Ovary (tissue), 9 donors: Measurements from ENCODE around the gene ABT1. TPM values are rescaled to one million over a fixed set of nuclear protein-coding genes. Genes with fewer than 3 reads are reported as not detected.

Experiments
- DNase-seq, 5 donors: peaks; one replicate each; pipeline ENCODE4 v3.0.0-alpha.2; 2019 to 2020
- H3K27ac ChIP-seq, 2 donors: fragments of 200-600 bp; one replicate each; pipeline versions ENCODE4 v1.5.1 to v1.8.0; 2019 to 2022
- H3K27me3 ChIP-seq: fragments of 200-600 bp; one replicate; pipeline ENCODE4 v1.8.0; 2022
- H3K36me3 ChIP-seq: fragments of 200-600 bp; sonication (generic); one replicate; pipeline ENCODE4 v1.5.1; 2019
- H3K4me1 ChIP-seq: one replicate; pipeline ENCODE4 v1.8.1; 2013; ENCODE audit warnings: mild to moderate bottlenecking, moderate library complexity; ENCODE audit not compliant: insufficient read depth
- H3K4me3 ChIP-seq: fragments of 200-600 bp; sonication (generic); one replicate; pipeline ENCODE4 v1.5.1; 2017
- H3K9me3 ChIP-seq, 2 donors: fragments of 200-600 bp in 1 of 2; sonication (generic) in 1 of 2; one replicate each; pipeline versions ENCODE4 v1.5.1 to v1.8.1; 2013 to 2019; ENCODE audit warnings: mild to moderate bottlenecking in 1 of 2, moderate library complexity in 1 of 2
- CTCF ChIP-seq, 3 donors: fragments of 450-650 bp in 2 of 3; fragments of 200-600 bp in 1 of 3; IDR thresholded peaks; one replicate each; pipeline versions ENCODE4 v1.5.1 to v1.8.0; 2016 to 2022; ENCODE audit warnings: antibody characterized with exemption in 3 of 3, mild to moderate bottlenecking in 1 of 3
- EP300 ChIP-seq: sonication (generic); formaldehyde crosslinking; IDR thresholded peaks from one replicate; pipeline ENCODE4 v1.6.1; 2017; ENCODE audit warnings: antibody characterized with exemption
- POLR2A ChIP-seq: fragments of 450-650 bp; IDR thresholded peaks from one replicate; pipeline ENCODE4 v1.6.1; 2017; ENCODE audit warnings: antibody characterized with exemption, mild to moderate bottlenecking, moderate library complexity
- WGBS, 3 donors: extraction: QIAGEN DNeasy Blood & Tissue Kit in 1 of 3; methylation state at CpG; one replicate each; pipeline versions ENCODE4 v1.1.5 to v1.1.7; 2013 to 2017; 5-methylcytosine and 5-hydroxymethylcytosine counted together
- intact Hi-C, 4 donors: fragments of 100-400 bp; cut with DNase I; formaldehyde crosslinking; loops; one replicate each; pipeline versions ENCODE4 v1.11.0 to v1.15.1; 2022 to 2023
- polyA plus RNA-seq, 2 donors: library from polyadenylated mRNA; stranded (reverse); fragments of 200-250 nt in 1 of 2; fragments of 350-450 nt in 1 of 2; fragmentation: Illumina TruSeq in 1 of 2; extraction: RNeasy Lipid Tissue Mini Kit (QIAGEN cat#74804) in 1 of 2; gene quantifications; one replicate each; pipeline ENCODE4 v1.2.3, GENCODE V29; 2013 to 2014
- total RNA-seq, 7 donors: library from RNA; depleted of rRNA in 2 of 7; stranded (reverse); fragments of >200 nt in 2 of 7; fragmentation: NEBNext Ultra II Directional in 3 of 7; extraction: Animal tissue kit (Norgen Biotek cat#: 25700) in 3 of 7; gene quantifications; one replicate each; pipeline versions ENCODE4 v1.1.0 to v1.2.4, GENCODE V29; 2016 to 2023
- donor health status: DM: no; HTN: no; CAD: no; lungs with moderate emphysema.
- donor health status: DM: no; HTN: no; CAD: no.
- donor health status: Bipolar disorder and iron deficiency.
- donor health status: DM: yes; HTN: yes; CAD: no.
- donor health status: DM: no; HTN: no; CAD: no.
- donor health status: DM: yes; HTN: yes; CAD: no.

The ABT1 gene
- total and polyA plus RNA-seq, 9 donors = 8.5 to 18.2 (median 15.5) TPM

DNA sequence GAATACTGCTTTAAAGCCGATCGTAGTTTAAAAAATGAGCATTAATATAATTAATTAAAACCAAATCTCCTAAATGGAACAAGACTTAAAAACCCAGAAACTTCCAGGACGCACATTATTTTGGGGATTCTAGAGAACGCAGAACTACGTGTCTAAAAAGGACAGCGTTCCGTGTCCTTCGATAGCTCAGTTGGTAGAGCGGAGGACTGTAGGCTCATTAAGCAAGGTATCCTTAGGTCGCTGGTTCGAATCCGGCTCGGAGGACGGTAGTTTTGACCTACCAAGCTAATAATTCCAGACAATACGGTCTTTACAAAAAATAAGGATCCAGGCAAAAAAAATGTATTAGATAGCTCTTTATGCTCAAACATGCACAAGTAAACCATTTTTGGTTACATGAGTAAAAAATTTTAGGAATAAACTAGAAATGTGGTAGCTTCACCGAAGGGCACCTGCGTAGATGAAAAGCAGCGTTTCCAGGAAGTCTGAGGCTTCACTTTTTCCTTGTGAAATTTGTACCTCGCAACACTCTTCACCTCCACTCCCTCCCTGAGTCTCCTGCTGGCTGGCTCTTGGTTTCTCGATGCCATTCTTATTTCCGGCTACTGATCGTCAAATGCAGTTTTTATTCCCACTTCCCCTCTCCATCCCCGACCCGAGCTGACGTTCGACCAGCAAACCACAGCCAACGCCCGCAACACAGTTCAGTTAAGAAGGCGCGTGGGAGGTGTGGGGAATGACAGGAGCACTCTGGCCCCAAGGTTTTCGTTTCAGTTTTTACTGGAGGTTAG, 19.6 kb upstream of the ABT1 start:
- H3K27ac ChIP-seq = no peak overlapping the region
- TF ChIP-seq CTCF (IDR thresholded peaks at IDR 0.05) (no peak), EP300 (no peak)
- no peaks in the 10 kb centered on the region for H3K9me3 ChIP-seq
- no peaks in the 10 kb centered on the region for H3K27me3 ChIP-seq
- intact Hi-C loops = no loop called here
- peak in 3 of 5 donors; percentile 68 to 71 (median 70) for DNase-seq
- no peak overlapping the region for H3K4me3 ChIP-seq
- WGBS, 3 donors = 3 to 4% (median 3%) methylated on average over 31 of the region's 31 CpGs
- no peaks in the 10 kb centered on the region for H3K36me3 ChIP-seq
- H3K4me1 ChIP-seq = no peaks in the 10 kb centered on the region

DNA sequence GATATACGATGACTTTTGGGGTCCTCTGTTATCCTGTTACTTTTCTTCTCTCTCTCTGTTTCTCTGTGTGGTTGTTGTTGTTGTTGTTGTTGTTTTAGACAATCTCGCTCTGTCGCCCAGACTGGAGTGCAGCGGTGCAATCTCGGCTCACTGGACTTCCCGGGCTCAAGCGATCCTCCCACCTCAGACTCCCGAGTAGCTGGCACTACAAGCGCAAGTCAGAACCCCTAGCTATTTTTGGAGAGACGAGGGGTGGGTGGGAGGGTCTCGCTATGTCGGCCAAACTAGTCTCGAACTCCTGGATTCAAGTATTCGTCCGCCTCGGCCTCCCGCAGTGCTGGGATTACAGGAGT, 19.1 kb upstream of the ABT1 start:
- Histone ChIP-seq H3K4me3 (no peak overlapping the region), H3K36me3 (no peaks in the 10 kb centered on the region), H3K4me1 (no peaks in the 10 kb centered on the region), H3K27ac (no peak overlapping the region), H3K9me3 (no peaks in the 10 kb centered on the region), H3K27me3 (no peaks in the 10 kb centered on the region)
- WGBS, 3 donors = 4 to 14% (median 9%) methylated on average over 17 of the region's 17 CpGs
- TF ChIP-seq EP300 (no peak), CTCF (IDR thresholded peaks at IDR 0.05) (no peak), POLR2A (no peak)
- intact Hi-C loops = no loop called here
- no peak for DNase-seq

DNA sequence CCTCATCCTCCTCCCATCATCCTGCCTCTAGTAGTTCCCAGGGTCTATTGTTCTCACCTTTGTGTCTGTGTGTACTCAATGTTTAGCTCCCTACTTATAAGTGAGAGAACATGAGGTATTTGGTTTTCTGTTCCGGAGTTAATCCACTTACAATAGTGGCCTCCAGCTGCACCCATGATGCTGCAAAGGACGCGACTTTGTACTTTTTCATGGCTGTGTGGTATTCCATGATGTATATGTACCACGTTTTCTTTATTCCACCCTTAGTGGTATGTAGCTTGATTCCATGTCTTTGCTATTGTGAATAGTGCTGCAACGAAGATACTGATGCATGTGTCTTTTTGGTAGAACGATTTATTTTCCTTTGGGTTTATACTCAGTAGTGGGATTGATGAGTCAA, 18.5 kb upstream of the ABT1 start:
- no peak for TF ChIP-seq EP300
- no peak for TF ChIP-seq POLR2A
- no peak for TF ChIP-seq CTCF (IDR thresholded peaks at IDR 0.05)
- no peak for DNase-seq
- Histone ChIP-seq H3K27ac (no peak overlapping the region), H3K27me3 (no peaks in the 10 kb centered on the region), H3K9me3 (no peaks in the 10 kb centered on the region), H3K4me3 (no peak overlapping the region), H3K4me1 (no peaks in the 10 kb centered on the region), H3K36me3 (no peaks in the 10 kb centered on the region)
- intact Hi-C loops = no loop called here
- WGBS, 3 donors = 83 to 86% (median 85%) methylated on average over 6 of the region's 6 CpGs

DNA sequence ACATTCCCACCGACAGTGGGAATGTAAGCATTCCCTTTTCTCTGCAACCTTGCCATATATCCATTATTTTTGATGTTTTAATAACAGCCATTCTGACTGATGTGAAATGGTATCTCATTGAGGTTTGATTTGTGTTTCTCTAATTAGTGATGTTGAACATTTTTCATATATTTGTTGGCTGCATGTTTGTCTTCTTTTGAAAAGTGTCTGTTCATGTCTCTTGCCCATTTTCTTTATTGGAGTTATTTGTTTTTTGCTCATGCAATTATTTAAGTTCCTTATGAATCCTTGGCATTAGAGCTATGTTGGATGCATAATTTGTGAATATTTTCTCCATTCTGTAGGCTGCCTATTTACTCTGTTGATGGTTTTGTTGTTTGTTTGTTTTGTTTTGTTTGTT, 18.0 kb upstream of the ABT1 start:
- Histone ChIP-seq H3K9me3 (no peaks in the 10 kb centered on the region), H3K36me3 (no peaks in the 10 kb centered on the region), H3K4me1 (no peaks in the 10 kb centered on the region), H3K27ac (no peak overlapping the region), H3K27me3 (no peaks in the 10 kb centered on the region), H3K4me3 (no peak overlapping the region)
- 62 to 81% (median 77%) methylated on average over 1 of the region's 1 CpG for WGBS, 3 donors
- DNase-seq = no peak
- TF ChIP-seq EP300 (no peak), POLR2A (no peak), CTCF (IDR thresholded peaks at IDR 0.05) (no peak)
- intact Hi-C loops = no loop called here
